Lower leg skin (tissue), 3 donors: ENCODE data around the gene WAPL.

Experiments
- POLR2A ChIP-seq, 2 donors: fragments of 450-650 bp; IDR thresholded peaks; one replicate each; pipeline ENCODE4 v1.6.1; 2016 to 2017; ENCODE audit warnings: antibody characterized with exemption in 2 of 2, mild to moderate bottlenecking in 1 of 2, moderate library complexity in 1 of 2
- TF ChIP-seq, protein P1 (sequence below), 3 donors: fragments of 450-650 bp; IDR thresholded peaks; one replicate each; pipeline ENCODE4 v1.5.1; 2016; ENCODE audit warnings: antibody characterized with exemption in 3 of 3, mild to moderate bottlenecking in 3 of 3, moderate library complexity in 2 of 3

DNA sequence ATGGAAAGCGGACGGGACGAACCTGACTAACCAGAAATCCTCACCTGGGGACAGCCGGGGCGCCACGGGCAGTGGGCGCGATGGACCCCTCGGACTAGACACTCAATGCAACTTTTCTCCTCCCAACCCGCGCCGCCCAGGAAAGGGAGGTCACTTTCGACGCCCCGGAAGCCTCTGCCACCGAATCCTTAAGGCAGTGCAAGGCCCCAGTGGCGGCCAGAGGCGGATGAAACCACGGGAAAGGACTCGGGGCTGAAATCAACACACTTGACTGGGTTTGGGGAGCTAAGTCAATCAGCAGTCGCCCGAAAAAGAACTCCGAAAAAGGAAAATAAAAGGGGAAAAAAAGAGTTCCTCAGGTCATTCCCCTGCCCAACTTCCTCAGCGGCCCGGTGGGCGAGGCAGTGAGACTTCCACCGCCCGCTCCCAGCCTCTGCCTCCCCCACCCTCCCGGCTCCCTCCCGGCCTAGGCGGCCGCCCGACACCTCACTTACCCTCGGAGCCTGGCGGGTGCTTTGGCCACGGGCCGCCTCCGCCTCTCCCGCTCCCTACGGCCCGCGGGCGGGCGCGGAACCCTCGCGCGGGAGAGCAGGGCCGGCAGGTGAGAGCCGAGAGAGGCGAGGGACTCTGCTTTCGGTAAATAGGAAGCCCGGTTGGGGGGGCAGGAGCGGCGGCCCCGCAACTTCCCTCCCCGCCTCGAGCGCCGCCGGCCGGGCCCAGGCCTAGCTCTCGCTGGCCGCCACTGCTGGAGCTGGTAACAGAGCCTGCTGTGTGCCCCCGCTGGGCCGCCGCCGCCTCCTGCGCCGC lies 518 bp downstream of the WAPL start:
- TF ChIP-seq, protein P1, sequence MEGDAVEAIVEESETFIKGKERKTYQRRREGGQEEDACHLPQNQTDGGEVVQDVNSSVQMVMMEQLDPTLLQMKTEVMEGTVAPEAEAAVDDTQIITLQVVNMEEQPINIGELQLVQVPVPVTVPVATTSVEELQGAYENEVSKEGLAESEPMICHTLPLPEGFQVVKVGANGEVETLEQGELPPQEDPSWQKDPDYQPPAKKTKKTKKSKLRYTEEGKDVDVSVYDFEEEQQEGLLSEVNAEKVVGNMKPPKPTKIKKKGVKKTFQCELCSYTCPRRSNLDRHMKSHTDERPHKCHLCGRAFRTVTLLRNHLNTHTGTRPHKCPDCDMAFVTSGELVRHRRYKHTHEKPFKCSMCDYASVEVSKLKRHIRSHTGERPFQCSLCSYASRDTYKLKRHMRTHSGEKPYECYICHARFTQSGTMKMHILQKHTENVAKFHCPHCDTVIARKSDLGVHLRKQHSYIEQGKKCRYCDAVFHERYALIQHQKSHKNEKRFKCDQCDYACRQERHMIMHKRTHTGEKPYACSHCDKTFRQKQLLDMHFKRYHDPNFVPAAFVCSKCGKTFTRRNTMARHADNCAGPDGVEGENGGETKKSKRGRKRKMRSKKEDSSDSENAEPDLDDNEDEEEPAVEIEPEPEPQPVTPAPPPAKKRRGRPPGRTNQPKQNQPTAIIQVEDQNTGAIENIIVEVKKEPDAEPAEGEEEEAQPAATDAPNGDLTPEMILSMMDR (IDR thresholded peaks at IDR 0.05), result no peak
- no peak for TF ChIP-seq POLR2A (IDR thresholded peaks at IDR 0.05)
